Activated naive CD8-positive, alpha-beta T cell (primary cell): Measurements from ENCODE around the gene BABAM1.

Source experiments
- H3K27ac Mint-ChIP-seq: one replicate; pipeline ENCODE4 v1.8.0; 2021; ENCODE audit warnings: mixed read lengths
- H3K27me3 Mint-ChIP-seq: one replicate; pipeline ENCODE4 v1.8.0; 2021; ENCODE audit warnings: mixed read lengths
- H3K36me3 Mint-ChIP-seq: one replicate; pipeline ENCODE4 v1.8.0; 2021; ENCODE audit warnings: mixed read lengths
- H3K4me1 Mint-ChIP-seq: one replicate; pipeline ENCODE4 v1.8.0; 2021; ENCODE audit warnings: low read depth, mixed read lengths
- H3K4me3 Mint-ChIP-seq: one replicate; pipeline ENCODE4 v1.8.0; 2021; ENCODE audit warnings: mild to moderate bottlenecking, mixed read lengths
- H3K9me3 Mint-ChIP-seq: one replicate; pipeline ENCODE4 v1.8.0; 2021; ENCODE audit warnings: low read depth, mixed read lengths

Gene BABAM1

DNA sequence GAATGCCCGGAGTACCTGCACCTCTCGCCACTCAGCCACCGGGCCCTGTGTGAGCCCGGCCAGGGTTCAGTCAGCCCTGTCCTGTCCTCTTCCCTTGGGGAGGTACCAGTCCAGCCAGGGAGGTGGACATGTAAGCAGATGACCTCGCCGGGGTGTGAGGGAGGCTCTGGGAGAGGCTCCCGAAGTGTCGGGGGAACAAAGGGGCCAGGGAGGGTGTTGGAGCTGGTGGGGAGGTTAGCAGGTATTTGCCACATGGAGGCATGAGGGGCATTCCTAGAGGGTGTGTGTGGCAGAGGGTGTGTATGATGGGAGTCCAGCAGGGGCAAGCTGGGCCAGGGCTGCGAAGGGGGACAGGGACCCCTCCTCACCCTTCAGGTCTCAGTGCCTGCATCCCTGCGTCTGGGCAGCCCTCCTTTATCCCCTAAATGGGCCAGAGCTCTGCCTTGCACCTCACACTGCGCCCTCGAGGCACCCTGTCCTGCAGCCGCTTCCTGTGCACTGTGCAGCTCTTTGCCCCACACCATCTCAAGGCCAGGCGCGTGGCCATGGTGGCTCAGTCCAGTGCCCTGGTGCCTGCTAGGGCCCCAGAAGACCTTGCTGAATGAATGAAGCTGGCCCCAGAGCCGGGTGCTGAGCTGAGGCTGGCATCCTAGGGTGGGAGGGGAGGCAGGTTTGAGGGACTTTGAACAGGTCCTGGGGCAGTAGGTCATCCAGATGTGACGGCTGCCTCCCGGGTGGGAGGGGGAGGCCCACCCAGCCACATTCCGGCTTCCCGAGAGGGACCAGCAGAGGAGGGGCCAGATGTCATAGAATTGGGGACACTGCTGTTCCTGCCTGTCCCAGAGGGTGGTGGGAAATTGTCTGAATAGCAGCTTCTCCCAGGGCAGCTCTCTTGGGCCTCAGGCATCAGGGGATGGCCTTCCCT is 45.2 kb downstream of the BABAM1 start:
- H3K27me3 Mint-ChIP-seq = no peaks in the 10 kb centered on the region
- no peak overlapping the region for H3K4me3 Mint-ChIP-seq
- no peaks in the 10 kb centered on the region for H3K9me3 Mint-ChIP-seq
- H3K36me3 Mint-ChIP-seq = no peaks in the 10 kb centered on the region
- peaks cover 26% of the 10 kb centered on the region for H3K4me1 Mint-ChIP-seq
- no peak overlapping the region for H3K27ac Mint-ChIP-seq

DNA sequence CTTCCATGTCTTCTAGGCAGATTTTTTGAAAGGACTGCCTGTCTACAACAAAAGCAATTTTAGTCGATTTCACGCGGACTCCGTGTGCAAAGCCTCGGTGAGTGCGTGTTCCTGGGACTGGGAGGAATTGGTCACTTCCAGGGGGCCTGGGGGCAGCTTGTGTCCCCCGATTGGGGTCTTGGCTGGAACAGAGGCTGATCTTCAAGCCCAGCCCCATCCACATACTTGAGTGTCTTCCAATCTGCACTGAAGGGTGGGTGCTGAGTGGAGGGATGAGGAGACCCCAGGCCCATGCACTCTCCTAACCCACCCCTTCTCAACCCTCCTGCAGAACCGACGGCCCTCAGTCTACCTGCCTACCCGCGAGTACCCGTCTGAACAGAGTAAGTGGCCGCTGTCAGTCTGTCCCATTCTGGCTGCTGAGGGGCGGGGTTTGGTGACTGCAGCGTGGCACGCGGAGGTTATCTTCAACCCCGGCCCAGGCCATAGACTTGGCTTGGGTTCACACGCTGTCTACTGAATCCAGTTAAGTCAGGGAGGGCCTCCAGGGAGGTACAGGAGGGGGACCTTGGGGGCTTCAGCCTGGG is 46.9 kb downstream of the BABAM1 start:
- Mint-ChIP-seq H3K36me3 (no peaks in the 10 kb centered on the region), H3K27me3 (no peaks in the 10 kb centered on the region), H3K27ac (no peak overlapping the region)

DNA sequence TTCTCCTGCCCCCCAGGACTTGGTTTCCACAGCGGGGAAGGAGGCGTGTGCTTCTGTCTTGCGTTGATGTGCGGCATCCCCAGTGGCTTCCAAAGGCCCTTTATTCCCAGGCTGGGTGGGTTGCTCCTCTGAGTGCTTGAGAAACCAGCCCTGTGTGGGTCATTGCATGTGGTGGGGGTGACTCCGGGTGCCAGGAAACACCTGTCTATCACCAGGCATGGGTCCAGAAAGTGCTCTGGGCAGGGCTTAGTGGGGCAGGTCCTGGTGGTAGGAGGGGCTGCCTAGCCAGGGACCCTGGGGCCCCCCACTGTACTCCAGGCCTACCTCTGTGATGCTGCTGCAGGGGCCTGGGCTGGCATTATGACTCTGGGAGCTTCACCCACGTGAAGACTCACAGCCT is 51.7 kb downstream of the BABAM1 start:
- H3K9me3 Mint-ChIP-seq = no peaks in the 10 kb centered on the region
- H3K4me1 Mint-ChIP-seq = peaks cover 1% of the 10 kb centered on the region
- no peaks in the 10 kb centered on the region for H3K36me3 Mint-ChIP-seq
- H3K27ac Mint-ChIP-seq = no peak overlapping the region
- H3K4me3 Mint-ChIP-seq = no peak overlapping the region
- no peaks in the 10 kb centered on the region for H3K27me3 Mint-ChIP-seq

More for the DNA sequence above, 46.9 kb downstream of the BABAM1 start:
- Mint-ChIP-seq H3K4me3 (no peak overlapping the region), H3K9me3 (no peaks in the 10 kb centered on the region), H3K4me1 (peaks cover 17% of the 10 kb centered on the region)

DNA sequence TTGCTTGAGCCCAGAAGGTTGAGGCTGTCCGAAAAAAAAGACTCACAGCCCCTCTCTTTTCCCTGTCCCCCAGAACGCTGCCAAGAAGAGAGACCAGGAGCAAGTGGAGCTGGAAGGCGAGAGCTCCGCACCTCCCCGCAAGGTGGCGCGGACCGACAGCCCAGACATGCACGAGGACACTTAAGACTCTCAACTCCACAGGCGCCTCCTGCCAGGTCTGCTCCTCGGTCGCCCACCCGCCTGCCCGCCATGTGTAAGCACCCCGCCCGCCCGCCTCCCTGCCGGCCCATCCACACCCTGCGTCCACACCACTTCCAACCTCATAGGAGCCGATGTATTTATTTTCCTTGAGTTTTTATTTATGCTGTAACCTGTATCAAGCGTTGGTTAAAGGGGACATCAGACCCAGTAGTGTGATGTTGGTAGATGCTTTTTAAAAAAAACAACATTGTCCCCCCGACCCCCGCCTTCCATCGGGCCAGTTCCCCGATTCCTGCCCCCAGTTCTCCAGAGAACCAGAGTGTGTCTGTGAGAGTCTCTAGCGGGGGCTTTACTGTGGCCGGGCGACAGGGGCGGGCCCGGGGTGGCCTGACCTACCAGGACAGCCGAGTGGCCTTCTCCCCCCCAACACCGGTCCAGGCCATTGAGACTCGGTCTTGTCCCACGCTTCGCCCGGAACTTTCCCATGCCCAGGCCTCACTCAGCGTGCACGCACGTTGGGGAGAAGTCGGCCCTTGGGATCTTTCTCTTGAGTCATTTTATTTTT is 52.4 kb downstream of the BABAM1 start:
- no peaks in the 10 kb centered on the region for H3K36me3 Mint-ChIP-seq
- no peaks in the 10 kb centered on the region for H3K27me3 Mint-ChIP-seq
- H3K9me3 Mint-ChIP-seq = no peaks in the 10 kb centered on the region
- H3K4me3 Mint-ChIP-seq = no peak overlapping the region
- H3K4me1 Mint-ChIP-seq = peaks cover 1% of the 10 kb centered on the region
- H3K27ac Mint-ChIP-seq = no peak overlapping the region

DNA sequence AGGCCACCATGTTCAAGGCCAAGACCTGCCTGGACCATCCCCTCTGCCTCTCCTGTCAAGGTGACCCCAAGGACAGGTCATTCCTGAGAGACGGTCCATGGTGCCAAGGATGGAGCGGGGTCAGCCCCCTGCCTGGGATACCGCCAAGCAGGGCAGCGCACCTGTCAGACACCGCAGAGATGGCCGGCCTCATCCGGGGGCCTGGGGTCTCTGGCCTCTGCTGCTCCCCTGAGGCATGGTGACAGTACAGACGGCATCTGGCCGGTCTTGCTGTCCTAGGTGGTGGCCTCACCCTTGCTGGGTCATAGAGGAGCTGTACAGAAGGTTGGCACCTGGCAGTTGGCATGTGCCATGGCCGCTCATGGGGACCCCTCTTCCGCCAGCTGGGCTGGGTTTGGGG is 53.2 kb downstream of the BABAM1 start:
- Mint-ChIP-seq H3K27me3 (no peaks in the 10 kb centered on the region), H3K36me3 (no peaks in the 10 kb centered on the region)

DNA sequence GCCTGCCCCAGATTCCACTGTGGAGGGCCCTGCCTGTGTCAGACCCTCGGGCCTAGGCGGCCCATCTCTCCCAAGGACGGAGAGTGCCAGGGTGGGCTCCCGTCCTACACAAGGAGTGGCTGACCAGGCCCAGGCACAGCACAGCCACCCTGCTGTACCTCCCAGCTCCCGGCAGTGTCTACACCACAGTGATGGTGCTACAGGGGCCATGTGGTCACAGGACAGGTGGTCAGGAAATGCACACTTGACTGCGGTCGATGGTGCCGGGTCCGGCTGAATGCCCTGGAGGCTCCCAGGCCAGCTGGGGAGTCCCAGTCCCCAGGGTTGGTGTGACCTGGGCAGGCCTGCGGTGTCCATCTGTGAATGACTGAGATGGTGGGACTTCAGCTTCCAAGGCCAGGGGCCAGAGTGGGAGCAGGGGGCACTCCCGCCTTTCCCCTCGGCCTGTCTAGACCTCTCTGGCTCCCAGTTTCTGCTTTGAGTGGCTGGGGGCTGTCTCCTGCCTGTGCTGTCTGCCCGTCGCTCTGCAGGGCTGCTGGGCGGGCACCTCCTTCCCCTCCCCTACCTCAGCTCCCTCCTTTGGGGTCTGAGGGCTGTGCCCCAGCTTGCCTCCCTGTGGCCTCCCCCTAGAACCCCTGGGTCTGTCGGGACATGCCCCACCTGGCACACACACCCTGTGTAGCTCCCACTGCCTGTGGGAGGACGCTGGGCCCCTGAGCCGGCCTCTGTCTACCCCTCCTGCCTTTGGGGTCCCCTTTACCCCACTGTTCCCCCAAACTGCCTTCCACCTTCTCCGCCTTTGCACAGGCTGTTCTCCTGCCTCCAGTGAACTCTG is 54.6 kb downstream of the BABAM1 start:
- Mint-ChIP-seq H3K27ac (no peak overlapping the region), H3K4me3 (no peak overlapping the region), H3K9me3 (no peaks in the 10 kb centered on the region), H3K27me3 (no peaks in the 10 kb centered on the region), H3K4me1 (peaks cover 1% of the 10 kb centered on the region), H3K36me3 (no peaks in the 10 kb centered on the region)

More for the DNA sequence above, 53.2 kb downstream of the BABAM1 start:
- no peaks in the 10 kb centered on the region for H3K9me3 Mint-ChIP-seq
- H3K4me1 Mint-ChIP-seq = peaks cover 1% of the 10 kb centered on the region
- H3K4me3 Mint-ChIP-seq = no peak overlapping the region
- no peak overlapping the region for H3K27ac Mint-ChIP-seq

DNA sequence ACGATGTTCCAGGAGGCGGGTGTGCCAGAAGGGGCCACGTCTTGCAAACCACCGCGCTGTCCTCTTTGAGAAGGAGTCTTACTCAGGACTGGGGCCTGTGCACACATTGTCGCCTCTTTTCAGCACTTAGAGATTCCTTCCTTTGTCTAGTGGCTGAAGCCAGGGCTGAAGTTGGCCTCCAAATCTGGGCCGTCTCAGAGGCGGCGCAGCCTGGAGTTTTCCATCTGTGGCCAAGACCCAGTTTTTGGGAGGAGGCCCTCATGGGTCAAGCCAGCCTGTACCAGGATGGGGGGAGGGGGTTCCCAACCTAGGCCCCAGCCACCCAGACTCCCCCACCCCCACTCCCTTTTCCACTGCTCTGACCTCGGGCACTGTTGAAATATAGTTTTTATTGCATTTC is 55.6 kb downstream of the BABAM1 start:
- Mint-ChIP-seq H3K9me3 (no peaks in the 10 kb centered on the region), H3K27me3 (no peaks in the 10 kb centered on the region), H3K4me1 (peaks cover 3% of the 10 kb centered on the region), H3K27ac (no peak overlapping the region), H3K36me3 (no peaks in the 10 kb centered on the region), H3K4me3 (no peak overlapping the region)

DNA sequence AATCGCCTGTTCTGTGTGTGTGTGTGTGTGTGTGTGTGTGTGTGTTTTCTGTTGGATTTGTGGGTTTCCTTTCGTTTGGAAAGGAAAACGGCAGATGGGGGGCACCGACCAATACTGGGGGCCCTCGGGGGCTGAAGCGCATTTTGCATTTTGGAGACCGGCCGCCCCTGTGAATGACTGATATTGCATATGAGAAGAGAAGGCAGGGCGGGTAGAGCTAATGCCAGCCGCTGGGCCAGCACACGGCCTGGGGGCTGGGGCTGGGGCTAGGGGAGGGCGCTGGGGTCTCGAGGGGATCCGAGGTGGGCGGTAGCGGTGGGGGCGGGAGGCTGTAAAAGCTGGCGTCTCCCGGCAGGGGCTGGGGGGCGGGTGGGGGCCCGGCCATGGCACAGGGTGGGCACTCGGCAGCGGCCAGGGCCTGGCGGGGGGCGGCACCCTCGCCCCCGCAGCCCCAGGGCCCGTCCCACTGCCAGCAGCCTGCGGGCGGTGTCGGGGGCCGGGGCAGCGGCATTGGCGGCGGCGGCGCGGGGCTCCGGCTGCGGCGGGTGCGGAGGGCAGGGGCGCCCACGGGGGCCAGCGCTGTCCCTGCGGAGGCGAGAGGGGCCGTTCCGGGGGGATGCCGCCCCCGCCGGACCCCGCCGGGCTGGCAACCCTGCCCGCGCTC is 56.2 kb downstream of the BABAM1 start:
- no peaks in the 10 kb centered on the region for H3K36me3 Mint-ChIP-seq
- peaks cover 3% of the 10 kb centered on the region for H3K4me1 Mint-ChIP-seq
- H3K9me3 Mint-ChIP-seq = no peaks in the 10 kb centered on the region
- no peak overlapping the region for H3K4me3 Mint-ChIP-seq
- H3K27ac Mint-ChIP-seq = no peak overlapping the region
- H3K27me3 Mint-ChIP-seq = no peaks in the 10 kb centered on the region

DNA sequence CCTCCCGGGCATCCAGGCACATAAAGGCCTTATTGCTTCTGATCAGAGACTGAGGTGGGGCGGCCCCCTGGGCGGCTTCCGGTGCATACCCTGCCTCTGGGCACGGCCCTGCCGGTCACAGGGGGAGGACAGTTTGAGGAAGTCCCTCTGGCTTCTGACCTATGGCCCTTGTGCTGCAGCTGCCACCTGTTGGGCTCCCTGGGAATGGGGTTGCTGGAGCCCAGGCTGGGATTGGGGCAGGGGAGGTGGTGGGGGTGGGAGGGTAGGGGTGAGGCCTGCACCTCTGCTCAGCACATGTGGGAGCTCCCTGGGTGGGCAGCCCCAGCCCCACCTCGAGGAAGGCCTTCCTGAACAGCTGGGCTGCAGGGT is 56.7 kb downstream of the BABAM1 start:
- no peaks in the 10 kb centered on the region for H3K27me3 Mint-ChIP-seq
- no peak overlapping the region for H3K27ac Mint-ChIP-seq
- H3K9me3 Mint-ChIP-seq = no peaks in the 10 kb centered on the region
- H3K36me3 Mint-ChIP-seq = no peaks in the 10 kb centered on the region
- peaks cover 3% of the 10 kb centered on the region for H3K4me1 Mint-ChIP-seq
- H3K4me3 Mint-ChIP-seq = no peak overlapping the region

DNA sequence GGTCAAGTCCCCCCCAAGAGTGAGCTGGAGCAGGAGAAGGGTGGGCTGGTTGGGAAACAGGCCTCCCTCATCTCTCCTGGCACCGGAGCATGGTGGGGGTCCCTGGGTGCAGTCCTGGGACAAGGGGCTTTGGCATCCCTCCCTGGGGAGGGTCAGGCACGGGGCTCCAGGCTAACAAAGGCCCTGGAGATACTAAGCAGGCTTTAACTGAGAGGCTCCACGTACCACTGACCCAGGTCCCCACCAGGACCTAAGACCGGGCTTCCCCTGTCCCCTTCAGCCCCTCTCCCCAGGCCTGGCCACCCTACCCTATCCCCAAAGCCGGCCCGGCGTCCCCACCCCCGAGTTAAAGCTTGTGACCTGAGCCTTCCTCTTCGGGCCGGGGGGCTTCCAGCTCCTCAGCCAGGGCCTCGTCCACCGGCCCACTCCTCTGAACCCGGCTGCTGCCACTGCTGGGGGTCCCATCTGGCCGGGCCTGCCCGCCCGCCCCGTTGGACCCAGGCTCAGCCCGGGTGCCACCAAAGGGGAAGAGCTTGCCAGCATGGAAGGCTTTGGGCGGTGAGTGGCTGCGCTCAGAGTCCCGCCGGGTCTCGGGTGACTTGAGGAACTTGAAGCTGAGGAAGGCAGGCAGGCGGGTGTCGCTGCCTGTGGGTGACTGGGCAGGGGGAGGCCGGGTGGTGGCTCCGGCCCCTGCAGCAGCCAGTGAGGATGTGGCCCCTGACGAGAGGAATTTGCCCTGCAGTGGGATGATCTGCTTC is 57.3 kb downstream of the BABAM1 start:
- Mint-ChIP-seq H3K4me1 (peaks cover 3% of the 10 kb centered on the region), H3K36me3 (no peaks in the 10 kb centered on the region), H3K9me3 (no peaks in the 10 kb centered on the region), H3K27me3 (no peaks in the 10 kb centered on the region), H3K4me3 (no peak overlapping the region), H3K27ac (no peak overlapping the region)

DNA sequence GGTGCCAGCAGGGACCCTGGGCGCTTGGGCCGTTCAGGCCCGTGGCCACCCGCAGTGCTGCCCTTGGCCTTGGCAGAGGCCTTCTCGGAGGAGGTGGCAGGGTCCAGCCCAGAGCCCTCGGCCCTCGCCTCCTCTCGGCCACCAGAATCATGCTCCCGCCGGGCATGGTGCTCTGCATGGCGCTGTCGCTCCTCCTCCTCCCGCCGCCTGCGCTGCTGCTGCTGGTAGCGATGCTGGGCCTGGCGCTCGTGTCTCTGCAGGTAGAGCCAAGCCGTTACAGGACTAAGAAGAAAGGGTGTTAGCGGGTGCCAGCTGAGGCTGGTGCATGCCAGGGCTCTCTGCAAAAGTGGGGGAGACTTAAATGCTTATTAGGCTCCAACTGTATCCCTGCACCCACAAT is 57.9 kb downstream of the BABAM1 start:
- H3K36me3 Mint-ChIP-seq = no peaks in the 10 kb centered on the region
- no peak overlapping the region for H3K27ac Mint-ChIP-seq
- peaks cover 6% of the 10 kb centered on the region for H3K4me1 Mint-ChIP-seq
- H3K4me3 Mint-ChIP-seq = no peak overlapping the region
- no peaks in the 10 kb centered on the region for H3K27me3 Mint-ChIP-seq
- no peaks in the 10 kb centered on the region for H3K9me3 Mint-ChIP-seq

DNA sequence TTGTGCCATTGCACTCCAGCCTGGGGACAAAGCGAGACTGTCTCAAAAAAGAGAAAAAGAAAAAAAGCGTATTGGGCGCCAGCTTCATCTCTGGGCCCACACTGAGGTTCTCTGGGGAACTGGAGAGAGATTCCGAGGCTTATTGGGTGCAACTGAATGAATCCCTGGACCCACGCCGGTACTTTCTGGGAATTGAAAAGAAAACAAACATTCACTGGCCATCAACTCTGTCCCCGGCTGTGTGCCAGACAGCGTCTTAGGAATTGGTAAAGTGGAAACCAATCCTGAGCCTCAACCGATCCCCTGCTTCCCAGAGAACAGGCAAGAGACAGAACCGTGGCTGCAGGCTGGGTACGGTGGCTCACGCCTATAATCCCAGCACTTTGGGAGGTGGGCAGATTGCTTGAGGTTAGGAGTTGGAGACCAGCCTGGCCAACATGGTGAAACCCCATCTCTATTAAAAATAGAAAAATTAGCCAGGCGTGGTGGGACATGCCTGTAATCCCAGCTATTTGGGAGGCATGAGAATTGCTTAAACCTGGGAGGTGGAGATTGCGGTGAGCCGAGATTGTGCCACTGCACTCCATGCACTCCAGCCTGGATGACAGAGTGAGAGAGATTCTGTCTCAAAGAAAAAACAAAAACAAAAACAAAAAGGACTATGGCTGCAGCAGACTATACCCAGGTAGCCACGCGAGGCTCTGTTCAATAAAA is 58.8 kb downstream of the BABAM1 start:
- H3K27ac Mint-ChIP-seq = no peak overlapping the region
- peaks cover 11% of the 10 kb centered on the region for H3K4me1 Mint-ChIP-seq
- H3K36me3 Mint-ChIP-seq = no peaks in the 10 kb centered on the region
- H3K27me3 Mint-ChIP-seq = no peaks in the 10 kb centered on the region
- H3K4me3 Mint-ChIP-seq = no peak overlapping the region
- H3K9me3 Mint-ChIP-seq = no peaks in the 10 kb centered on the region

DNA sequence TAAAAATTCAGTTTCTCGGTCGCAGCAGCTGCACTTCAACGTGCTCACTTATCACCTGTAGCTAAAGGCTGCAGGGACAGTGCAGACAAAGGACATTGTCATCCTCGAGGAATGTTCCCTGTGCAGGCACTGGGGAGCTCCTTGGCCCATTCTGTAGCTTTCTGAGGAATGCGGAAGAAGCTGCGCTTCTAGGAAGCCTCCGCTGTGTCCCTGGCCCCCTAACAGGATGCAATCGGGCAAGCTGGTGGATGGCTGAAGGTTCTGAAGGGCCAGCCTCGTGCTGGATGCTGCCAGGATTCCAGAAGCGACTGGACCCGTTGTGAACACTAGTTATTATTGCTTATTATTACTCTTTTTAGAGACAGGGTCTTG is 59.3 kb downstream of the BABAM1 start:
- Mint-ChIP-seq H3K27ac (no peak overlapping the region), H3K27me3 (no peaks in the 10 kb centered on the region), H3K4me1 (peaks cover 11% of the 10 kb centered on the region), H3K9me3 (no peaks in the 10 kb centered on the region), H3K4me3 (peak overlapping the region; percentile 42), H3K36me3 (no peaks in the 10 kb centered on the region)
